Neural cell (in vitro differentiated cells): ENCODE data around the gene CDC25C.

Source experiments
- CTCF ChIP-seq: fragments of 450-650 bp; IDR thresholded peaks from 2 replicates; pipeline ENCODE4 v1.5.1; 2014; ENCODE audit warnings: antibody characterized with exemption, mild to moderate bottlenecking, moderate library complexity; ENCODE audit not compliant: poor library complexity, severe bottlenecking
- EP300 ChIP-seq: fragments of 450-650 bp; conservative IDR thresholded peaks from 2 replicates; pipeline ENCODE4 v1.6.1; 2014; ENCODE audit warnings: antibody characterized with exemption, mild to moderate bottlenecking, moderate library complexity; ENCODE audit not compliant: poor library complexity, severe bottlenecking

- peak; percentile 2 for TF ChIP-seq EP300
- peak; percentile 51 for TF ChIP-seq CTCF
Observed at GRCh38 chr5:138352722-138353559, 21.3 kb upstream of the CDC25C start.
